Limb (tissue), 2 donors: ENCODE results near the gene NLN.
"Not testable (repeated sequence)": the region's sequence is repeated elsewhere in the genome, so short reads cannot be mapped to it uniquely, and the experiment has no call there.

Experiments
- DNase-seq, 2 donors: peaks; one replicate each; pipeline ENCODE4 v3.0.0-alpha.2; 2016; ENCODE audit errors: extremely low spot score in 2 of 2

NLN gene

GRCh38 chr5:65871182-65871581, 149.2 kb downstream of the NLN start:
- no peak for DNase-seq

DNA sequence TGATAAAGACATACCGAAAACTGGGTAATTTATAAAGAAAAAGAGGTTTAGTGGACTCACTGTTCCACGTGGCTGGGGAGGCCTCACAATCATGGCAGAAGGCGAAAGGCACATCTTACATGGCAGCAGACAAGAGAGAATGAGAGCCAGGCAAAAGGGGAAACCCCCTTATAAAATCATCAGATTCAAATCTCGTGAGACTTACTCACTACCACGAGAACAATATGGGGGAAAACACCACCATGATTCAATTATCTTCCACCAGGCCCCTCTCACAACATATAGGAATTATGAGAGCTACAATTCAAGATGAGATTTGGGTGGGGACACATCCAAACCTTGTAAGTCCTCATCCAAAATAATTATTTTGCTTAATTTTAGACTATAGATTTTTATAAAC, 149.8 kb downstream of the NLN start:
- not testable (repeated sequence) for DNase-seq

DNA sequence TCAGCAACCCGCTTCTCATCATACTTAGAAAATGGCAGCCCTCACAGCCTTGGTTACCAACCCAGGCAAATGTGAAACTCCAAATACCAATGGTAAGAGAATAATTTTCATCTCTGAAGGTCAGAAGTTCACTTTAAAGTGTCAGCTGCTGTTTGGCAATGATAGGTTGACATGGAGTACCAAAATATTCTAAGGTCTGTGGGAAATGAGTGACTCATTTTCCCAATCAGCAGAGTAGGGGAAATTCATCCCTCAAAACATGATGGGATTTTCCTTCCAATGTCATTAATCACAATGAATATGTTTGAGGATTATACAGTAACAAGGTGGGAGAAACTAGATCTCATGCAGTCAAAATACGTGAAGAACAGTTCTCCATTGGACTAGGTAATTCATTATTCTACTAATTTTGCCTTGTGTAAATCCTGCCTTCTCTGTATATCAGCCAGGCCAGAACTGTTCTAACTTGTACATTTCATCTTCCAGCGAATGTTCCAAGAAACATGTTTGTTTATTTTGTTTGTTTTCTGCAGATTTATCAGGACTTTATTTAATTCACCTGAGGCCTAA, 151.3 kb downstream of the NLN start:
- DNase-seq: no peak

- DNase-seq: no peak
Measured at GRCh38 chr5:65874241-65874640, 152.2 kb downstream of the NLN start.

GRCh38 chr5:65876496-65876895, 154.5 kb downstream of the NLN start:
- no peak for DNase-seq

DNA sequence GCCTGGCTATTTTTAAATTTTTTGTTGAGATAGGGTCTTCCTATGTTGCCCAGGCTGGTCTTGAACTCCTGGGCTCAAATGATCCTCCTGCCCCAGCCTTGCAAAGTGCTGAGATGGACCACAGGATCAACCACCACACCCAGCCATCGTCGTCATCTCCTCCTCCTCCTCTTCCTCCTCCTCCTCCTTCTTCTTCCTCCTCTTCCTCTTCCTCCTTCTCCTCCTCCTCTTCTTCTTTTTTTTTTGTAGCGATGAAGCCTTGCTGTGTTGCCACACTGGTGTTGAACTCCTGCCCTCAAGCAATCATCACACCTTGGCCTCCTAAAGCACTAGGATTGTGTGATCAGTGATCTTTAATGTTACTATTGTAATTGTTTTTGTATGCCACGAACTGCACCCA, 155.0 kb downstream of the NLN start:
- DNase-seq: no peak
